SU-DHL-6 (cell line): Measurements from ENCODE around the gene SORCS2.

Source experiments
- H2AFZ ChIP-seq: fragments of 200-600 bp; sonication (generic); 2 replicates; pipeline ENCODE4 v1.6.1; 2014; ENCODE audit warnings: low read depth, mild to moderate bottlenecking, moderate library complexity, mixed read lengths, antibody characterized with exemption, low read length; ENCODE audit not compliant: severe bottlenecking
- H3F3A ChIP-seq: fragments of 200-600 bp; shearing (Covaris generic); 2 replicates; pipeline ENCODE4 v1.6.0; 2016; ENCODE audit warnings: antibody characterized with exemption, mild to moderate bottlenecking; ENCODE audit not compliant: insufficient read depth
- H3K27ac ChIP-seq: fragments of 200-600 bp; sonication (generic); 2 replicates; pipeline ENCODE4 v1.5.1; 2016; ENCODE audit warnings: low read depth, mild to moderate bottlenecking, low read length, moderate library complexity, mixed read lengths
- H3K27me3 ChIP-seq: fragments of 200-600 bp; sonication (generic), shearing (Covaris generic); 2 replicates; pipeline ENCODE4 v1.6.0; 2014; ENCODE audit warnings: mild to moderate bottlenecking, low read length
- H3K36me3 ChIP-seq: fragments of 200-600 bp; sonication (generic); 2 replicates; pipeline ENCODE4 v1.6.1; 2014; ENCODE audit warnings: mild to moderate bottlenecking, low read length, mixed read lengths
- H3K4me2 ChIP-seq: fragments of 300-600, 200-600 bp; shearing (Covaris generic), sonication (generic); 2 replicates; pipeline ENCODE4 v1.6.0; 2014; ENCODE audit warnings: low read length, low read depth, mild to moderate bottlenecking; ENCODE audit not compliant: poor library complexity, severe bottlenecking
- H3K4me3 ChIP-seq: fragments of 200-600 bp; sonication (generic); 2 replicates; pipeline ENCODE4 v1.5.1; 2014; ENCODE audit warnings: antibody characterized with exemption, low read length, mild to moderate bottlenecking, mixed read lengths; ENCODE audit not compliant: insufficient read depth, poor library complexity, severe bottlenecking
- H3K79me2 ChIP-seq: fragments of 200-600 bp; sonication (generic); 2 replicates; pipeline ENCODE4 v1.6.1; 2014; ENCODE audit warnings: mild to moderate bottlenecking, low read length, moderate library complexity; ENCODE audit not compliant: insufficient read depth
- H3K9ac ChIP-seq: fragments of 200-600 bp; sonication (generic); 2 replicates; pipeline ENCODE4 v1.7.0; 2014; ENCODE audit warnings: mild to moderate bottlenecking, low read length
- H3K9me2 ChIP-seq: fragments of 200-600 bp; sonication (generic); replicated peaks from 2 replicates; pipeline ENCODE4 v1.6.1; 2014; ENCODE audit warnings: low read length; ENCODE audit not compliant: insufficient read depth
- H3K9me3 ChIP-seq: fragments of 200-600 bp; sonication (generic); 2 replicates; pipeline ENCODE4 v1.6.1; 2014; ENCODE audit warnings: low read length, mixed read lengths; ENCODE audit not compliant: insufficient read depth
- H4K20me1 ChIP-seq: fragments of 200-600 bp; sonication (generic); 2 replicates; pipeline ENCODE4 v1.6.1; 2014; ENCODE audit warnings: low read depth, mild to moderate bottlenecking, antibody characterized with exemption, low read length, moderate library complexity, mixed read lengths
- EZH2phosphoT487 ChIP-seq: fragments of 200-600 bp; sonication (generic), shearing (Covaris generic); conservative IDR thresholded peaks from 2 replicates; pipeline ENCODE4 v1.6.1; 2018; ENCODE audit warnings: mild to moderate bottlenecking, antibody characterized with exemption, low read length, moderate library complexity, mixed read lengths
- TF ChIP-seq, protein P1 (sequence below): fragments of 200-600 bp; sonication (generic); IDR thresholded peaks from one replicate; pipeline ENCODE4 v1.5.1; 2017; ENCODE audit warnings: antibody characterized with exemption, mild to moderate bottlenecking, low read length, moderate library complexity; ENCODE audit not compliant: insufficient read depth, poor library complexity, severe bottlenecking

SORCS2 gene

DNA sequence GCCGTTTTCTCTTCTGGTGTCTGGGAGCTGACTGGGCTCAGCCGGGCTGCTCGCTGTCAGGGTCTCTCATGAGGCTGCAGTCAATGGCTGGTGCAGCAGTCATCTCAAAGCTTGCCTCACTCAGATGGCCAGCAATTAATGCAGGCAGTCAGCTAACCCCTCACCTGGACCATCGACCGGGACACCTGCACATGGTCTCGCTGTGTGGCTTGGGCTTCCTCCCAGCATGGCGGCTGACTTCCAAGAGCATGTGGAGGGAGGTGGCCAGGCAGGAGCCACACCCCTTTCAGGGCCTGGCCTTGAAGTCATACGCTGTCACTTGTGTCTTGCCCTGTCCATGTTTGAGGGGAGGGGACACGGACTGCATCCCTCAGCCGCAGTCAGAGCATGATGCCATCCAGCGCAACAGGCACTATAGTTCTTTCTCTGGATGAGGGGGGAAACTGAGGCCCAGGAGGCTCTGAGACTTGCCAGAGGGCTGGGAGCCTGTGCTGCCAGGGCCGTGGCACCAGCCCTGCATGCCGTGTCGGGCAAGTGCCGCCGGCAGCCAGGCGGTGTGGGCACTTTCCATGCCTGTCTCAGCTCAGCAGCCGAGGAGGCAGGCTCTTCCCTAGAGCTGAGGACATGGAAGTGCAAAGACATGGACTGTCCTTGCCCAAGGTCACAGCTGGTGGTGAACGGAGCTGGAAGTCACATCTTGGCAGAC, 545.6 kb downstream of the SORCS2 start:
- Histone ChIP-seq H3K79me2 (no peaks in the 10 kb centered on the region), H3K9me3 (no peaks in the 10 kb centered on the region), H3K4me3 (no peak overlapping the region), H3F3A (no peaks in the 10 kb centered on the region), H4K20me1 (no peaks in the 10 kb centered on the region), H3K27me3 (no peaks in the 10 kb centered on the region), H3K4me2 (no peak overlapping the region), H2AFZ (no peak overlapping the region), H3K36me3 (no peaks in the 10 kb centered on the region), H3K9ac (no peak overlapping the region), H3K27ac (no peak overlapping the region), H3K9me2 (no peaks in the 10 kb centered on the region)
- TF ChIP-seq, protein P1, sequence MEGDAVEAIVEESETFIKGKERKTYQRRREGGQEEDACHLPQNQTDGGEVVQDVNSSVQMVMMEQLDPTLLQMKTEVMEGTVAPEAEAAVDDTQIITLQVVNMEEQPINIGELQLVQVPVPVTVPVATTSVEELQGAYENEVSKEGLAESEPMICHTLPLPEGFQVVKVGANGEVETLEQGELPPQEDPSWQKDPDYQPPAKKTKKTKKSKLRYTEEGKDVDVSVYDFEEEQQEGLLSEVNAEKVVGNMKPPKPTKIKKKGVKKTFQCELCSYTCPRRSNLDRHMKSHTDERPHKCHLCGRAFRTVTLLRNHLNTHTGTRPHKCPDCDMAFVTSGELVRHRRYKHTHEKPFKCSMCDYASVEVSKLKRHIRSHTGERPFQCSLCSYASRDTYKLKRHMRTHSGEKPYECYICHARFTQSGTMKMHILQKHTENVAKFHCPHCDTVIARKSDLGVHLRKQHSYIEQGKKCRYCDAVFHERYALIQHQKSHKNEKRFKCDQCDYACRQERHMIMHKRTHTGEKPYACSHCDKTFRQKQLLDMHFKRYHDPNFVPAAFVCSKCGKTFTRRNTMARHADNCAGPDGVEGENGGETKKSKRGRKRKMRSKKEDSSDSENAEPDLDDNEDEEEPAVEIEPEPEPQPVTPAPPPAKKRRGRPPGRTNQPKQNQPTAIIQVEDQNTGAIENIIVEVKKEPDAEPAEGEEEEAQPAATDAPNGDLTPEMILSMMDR = no peak
- TF ChIP-seq EZH2phosphoT487 = no peak

DNA sequence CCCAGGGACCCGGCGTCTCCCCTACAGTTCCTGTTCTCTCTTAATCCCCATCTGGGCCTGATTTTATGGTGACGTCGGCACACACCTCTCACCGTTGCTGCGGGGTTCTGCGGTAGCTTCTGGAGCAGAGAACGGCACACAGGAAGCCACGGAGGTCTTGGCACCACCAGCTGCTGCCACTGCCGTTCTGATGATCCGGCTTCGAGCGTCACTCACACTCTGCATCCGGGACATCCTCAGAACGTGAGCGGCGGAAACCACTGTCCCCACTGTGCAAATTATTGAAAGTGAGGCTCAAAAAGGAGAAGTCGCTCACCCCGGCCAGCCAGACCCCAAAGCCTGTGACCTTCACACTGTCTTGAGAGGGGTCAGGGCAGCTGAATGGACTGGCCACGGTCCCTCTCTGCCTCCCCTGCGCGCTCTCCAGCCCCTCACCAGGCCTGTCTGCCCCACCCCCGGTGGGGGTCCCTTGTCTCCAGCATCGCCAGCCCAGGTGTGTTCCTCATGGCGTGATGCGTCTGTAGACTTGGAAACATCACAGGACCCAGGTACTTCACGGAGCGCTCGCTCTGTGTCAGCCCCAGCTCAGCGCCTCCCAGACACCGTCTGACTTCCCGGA, 546.2 kb downstream of the SORCS2 start:
- Histone ChIP-seq H2AFZ (no peak overlapping the region), H3K9me3 (no peaks in the 10 kb centered on the region), H3K27ac (no peak overlapping the region), H3K27me3 (no peaks in the 10 kb centered on the region), H3K79me2 (no peaks in the 10 kb centered on the region), H3K4me2 (no peak overlapping the region), H3K4me3 (no peak overlapping the region), H3F3A (no peaks in the 10 kb centered on the region), H4K20me1 (no peaks in the 10 kb centered on the region), H3K36me3 (no peaks in the 10 kb centered on the region), H3K9me2 (no peaks in the 10 kb centered on the region), H3K9ac (no peak overlapping the region)
- no peak for TF ChIP-seq EZH2phosphoT487
- TF ChIP-seq, protein P1 = no peak

DNA sequence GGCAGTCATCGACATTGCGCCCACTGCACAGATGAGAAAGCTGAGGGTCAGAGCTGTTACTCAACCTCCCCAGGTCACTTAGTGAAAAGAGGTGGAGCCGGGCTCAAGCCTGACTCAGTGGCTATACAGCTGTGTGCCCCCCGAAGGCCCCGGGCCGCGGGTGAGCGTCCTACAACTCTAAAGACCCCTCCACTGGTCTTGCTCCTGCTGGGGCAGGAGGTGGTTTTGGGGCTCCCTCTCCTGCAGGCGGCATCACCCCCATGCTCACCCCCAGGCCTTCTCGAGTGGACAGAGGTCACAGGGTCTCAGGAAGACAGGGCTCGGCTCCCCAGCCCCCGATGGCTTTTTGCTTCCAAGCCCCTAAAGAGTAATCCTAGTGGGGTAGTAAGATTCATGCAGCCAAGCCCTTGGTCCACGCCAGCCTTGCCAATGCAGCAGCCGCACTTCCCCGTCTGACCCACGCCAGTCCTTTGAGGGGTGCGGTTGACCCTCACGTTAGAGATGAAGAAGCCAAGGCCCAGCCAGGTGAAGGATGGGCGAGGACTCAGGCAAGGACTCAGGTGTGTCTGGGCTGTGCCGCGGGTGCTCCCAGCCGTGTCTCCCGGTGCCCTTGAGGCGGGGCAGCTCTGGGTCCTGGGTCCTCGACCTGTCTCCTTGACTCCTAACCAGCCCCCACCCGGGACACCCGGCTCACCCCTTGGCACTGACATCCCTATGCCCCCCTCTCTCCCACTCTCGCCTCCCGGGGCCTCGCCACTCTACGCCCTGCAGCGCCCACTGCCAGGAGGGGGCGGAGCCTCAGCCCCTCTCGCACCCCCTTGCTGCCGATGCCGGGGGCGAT, 547.0 kb downstream of the SORCS2 start:
- no peak for TF ChIP-seq EZH2phosphoT487
- TF ChIP-seq, protein P1 = no peak

More for the DNA sequence above, 547.0 kb downstream of the SORCS2 start:
- no peak overlapping the region for H3K9ac ChIP-seq
- no peak overlapping the region for H3K4me2 ChIP-seq
- H3K79me2 ChIP-seq = no peaks in the 10 kb centered on the region
- H3K36me3 ChIP-seq = no peaks in the 10 kb centered on the region
- no peak overlapping the region for H2AFZ ChIP-seq
- no peaks in the 10 kb centered on the region for H3K9me2 ChIP-seq
- H3K4me3 ChIP-seq = no peak overlapping the region
- no peak overlapping the region for H3K27ac ChIP-seq
- H3K9me3 ChIP-seq = no peaks in the 10 kb centered on the region
- H3K27me3 ChIP-seq = no peaks in the 10 kb centered on the region
- H4K20me1 ChIP-seq = no peaks in the 10 kb centered on the region
- H3F3A ChIP-seq = no peaks in the 10 kb centered on the region
